COR-L47 (cell line): ENCODE data around the gene APAF1.
A peak's percentile ranks its signal among the peaks of the same experiment; 100 is the strongest.

Experiments used
- DNase-seq: peaks from one replicate; lab custom pipeline; 2025; lab: John Stamatoyannopoulos, UW

APAF1 gene

GRCh38 chr12:98671459-98671858, 26.4 kb downstream of the APAF1 start:
- DNase-seq: no peak

DNA sequence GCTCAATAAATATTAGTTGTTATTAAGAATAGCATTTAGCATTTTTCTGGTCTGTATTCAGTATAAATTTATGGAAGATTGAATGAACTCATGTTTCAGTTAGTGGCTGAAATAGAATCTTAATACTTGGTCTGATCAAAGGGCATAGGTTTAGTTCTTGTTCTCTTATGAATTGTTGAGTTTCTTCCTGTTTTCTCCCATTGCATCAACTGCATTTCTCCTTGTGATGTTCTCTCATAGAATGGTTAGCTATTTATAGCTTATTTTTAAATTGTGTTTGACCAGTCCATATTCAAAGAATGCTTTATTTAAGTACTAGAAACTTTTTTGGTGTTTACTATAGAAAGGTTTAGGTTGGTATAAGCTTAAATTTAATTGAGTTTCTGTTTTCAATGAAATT, 29.8 kb downstream of the APAF1 start:
- DNase-seq: no peak

DNA sequence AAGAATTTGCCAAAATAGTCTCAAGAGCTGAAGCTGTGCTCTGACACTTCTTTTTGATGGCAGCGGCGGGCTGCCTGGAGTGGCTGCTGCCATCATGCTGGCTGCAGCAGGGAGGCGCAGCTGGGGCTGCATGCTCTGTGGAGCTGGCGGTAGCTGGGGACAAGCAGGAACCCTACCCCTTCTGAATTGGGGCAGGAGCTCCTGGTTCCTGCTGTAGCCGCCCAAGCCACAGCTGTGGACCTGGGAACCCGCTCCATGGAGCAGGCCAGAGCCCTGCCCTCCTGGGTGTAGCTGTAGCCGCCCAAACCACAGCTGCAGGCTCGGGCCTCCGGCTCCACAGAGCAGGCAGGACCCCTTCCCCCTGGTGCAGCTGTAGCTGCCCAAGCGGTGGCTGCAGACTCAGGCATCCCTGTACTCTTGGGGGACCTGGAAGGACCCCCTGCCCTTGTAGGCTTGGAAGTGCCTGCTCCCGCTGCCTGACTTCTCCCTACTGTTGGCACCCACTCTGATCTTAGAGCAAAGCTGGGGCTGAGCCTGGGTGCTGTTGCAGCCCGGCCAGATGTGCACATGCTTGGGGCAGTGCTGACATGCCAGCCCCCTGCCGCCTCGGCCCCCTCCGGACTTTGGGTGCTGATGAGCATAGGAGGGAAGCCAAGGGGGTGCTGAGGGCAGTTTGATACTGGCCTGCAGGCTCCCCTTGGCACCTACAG, 33.3 kb downstream of the APAF1 start:
- DNase-seq: no peak

DNA sequence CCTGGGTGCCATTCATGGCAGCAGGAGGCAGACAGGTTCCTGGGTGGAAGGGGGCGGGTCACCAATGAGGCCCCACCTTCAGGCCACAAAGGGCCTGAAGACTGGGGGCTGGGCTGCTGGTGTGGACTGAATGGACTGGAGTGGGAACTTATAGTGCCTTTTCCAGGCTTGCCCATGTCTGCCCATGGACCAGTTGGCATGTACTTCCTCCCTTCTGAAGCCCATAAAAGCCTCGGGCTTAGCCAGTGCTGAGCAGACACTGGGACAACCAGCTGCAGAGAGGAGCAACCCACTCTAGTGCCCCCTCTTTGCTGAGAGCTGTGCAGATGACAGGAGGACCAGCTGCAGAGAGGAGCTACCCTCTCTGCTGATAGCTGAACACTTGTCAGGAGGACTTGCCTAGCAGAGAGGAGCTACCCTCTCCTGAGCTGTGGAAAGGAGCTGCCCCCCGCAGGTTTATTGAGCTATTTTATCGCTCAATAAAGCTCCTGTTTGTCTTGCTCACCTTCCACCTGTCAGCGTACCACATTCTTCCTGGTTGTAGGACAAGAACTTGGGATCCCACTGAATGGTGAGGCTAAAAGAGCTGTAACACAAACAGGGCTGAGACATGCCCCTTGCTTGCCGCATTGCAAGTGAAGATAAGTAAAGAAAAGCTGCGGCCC, 34.0 kb downstream of the APAF1 start:
- no peak for DNase-seq

DNA sequence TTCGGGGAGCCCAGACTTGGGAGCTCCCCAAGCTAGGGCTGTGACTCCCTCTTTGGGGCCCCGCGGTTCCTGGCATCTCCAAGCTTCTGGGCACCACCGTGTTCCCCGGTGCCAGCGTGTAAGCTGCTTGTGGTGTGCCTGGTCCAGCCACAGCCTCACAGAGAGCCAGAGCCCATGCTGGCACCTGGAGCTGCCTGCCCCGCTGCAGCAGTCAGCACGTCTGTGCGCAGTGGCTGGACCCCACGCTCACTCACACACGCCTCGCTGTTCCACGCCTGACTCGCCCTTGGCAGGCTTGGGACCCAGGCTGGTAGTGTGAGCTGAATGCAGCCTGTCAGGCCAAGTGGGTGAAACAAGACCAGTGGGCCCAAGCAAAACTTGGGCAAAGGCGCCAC, 34.5 kb downstream of the APAF1 start:
- DNase-seq: no peak

DNA sequence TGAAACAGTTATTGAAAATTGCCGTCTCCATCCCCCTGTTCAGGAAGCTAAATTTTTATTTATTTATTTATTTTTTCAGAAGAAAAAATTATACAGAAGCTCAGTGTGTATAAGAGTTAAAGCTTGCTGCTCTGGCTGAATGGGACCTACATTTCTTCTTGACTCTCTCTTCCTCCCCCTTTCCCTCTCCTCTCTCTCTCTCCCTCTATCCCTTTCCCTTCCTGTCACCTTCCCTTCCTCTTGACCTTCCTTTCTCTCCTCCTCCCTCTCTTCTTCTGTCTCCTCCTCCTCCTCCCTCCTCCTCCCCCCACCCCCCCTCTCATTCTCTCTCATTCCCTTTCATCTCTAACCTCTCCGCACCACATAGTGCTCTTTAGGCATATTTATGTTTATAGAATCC, 39.1 kb downstream of the APAF1 start:
- no peak for DNase-seq

DNA sequence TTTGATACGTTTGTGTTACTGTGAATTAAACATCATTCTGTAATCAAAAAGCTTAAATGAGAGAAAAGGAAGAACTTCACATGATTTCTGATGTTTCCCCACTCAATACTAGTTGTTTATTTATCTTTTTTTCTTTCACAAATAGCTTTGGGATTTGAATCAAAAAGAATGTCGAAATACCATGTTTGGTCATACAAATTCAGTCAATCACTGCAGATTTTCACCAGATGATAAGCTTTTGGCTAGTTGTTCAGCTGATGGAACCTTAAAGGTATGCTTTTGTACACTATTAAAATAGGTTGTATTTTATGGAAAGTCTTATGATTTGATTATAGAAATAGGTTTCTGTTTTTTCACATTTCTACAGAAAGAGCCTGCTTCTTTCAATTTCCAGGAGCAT, 41.5 kb downstream of the APAF1 start:
- no peak for DNase-seq

DNA sequence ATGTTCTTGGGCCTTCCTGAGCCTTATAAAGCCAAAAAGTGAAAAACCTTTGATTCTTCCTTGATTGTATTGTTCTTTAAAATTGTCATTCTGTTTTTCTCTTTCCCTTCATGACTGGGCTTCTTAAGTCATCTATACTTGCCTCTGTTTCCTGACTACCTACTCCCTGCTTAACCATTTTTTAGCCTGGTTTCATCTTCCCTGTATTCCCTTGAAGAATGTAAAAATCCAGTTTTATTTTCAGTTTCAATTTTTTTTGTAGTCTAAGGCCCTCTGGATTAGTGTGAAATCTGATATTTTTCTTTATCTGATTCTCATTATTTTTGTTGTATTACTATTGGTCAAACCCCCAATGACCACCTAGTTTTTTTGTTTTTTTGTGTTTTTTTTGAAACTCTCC, 46.3 kb downstream of the APAF1 start:
- DNase-seq: no peak

GRCh38 chr12:98696036-98696646, 51.1 kb downstream of the APAF1 start:
- no peak for DNase-seq

GRCh38 chr12:98697209-98697608, 52.1 kb downstream of the APAF1 start:
- DNase-seq: no peak

DNA sequence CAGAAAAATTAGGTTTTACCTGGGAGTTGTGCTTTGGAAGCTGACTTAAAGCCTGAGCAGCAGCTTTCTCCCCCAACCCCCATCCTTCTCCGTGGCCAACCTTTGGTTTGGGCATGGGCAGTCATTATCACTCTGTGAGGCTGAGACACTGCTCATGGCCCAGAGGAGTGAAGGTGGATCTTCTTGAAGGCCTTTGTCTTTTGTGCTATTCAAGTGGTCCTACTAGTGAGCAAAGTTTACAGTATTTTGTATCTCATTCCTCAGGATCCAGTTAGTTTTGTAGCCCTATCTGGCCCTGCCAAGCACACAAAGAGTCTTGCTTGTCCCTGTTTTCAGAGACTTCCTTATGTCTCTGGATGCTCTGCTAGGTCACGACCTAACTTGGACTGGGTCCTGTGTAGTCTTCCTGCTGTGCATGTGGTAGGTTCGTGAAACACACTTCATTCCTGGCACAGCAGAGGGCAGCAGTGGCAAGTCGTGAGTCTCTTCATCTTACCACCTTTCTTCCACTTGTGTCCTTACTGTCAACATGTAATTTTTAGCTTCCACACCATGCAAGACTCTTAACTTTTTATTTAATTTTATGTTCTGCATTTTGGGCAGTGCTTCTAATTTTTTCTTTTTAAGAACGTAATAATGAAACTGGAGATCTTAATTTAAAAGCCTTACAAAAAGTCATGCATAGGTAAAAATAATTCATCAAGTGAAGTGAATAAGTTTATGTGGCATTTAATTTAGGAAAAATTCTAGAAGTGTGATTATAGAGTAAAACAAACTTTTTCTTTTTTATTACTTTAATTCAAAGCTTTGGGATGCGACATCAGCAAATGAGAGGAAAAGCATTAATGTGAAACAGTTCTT, 53.7 kb downstream of the APAF1 start:
- peak; percentile 55 for DNase-seq

DNA sequence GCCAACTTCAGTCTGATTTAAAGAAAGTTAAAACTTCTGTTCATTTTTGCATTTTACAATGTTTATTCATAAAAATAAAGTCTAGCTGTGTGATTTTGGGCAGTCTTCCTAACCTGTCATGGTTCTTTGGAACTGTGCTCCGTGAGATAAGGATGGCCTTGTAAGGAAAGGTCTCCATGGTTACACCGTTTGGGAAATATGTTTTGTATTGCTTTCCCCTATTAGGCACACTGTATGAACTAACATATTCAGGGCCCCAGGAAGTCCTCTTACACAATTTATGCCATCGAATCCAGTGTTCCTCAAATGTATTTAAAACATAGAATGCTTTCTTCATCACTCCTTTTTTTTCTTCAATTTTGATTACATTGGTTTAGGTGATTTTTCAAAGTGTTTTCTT, 54.5 kb downstream of the APAF1 start:
- DNase-seq: no peak

- no peak for DNase-seq
These were observed 56.1 kb downstream of the APAF1 start for GRCh38 chr12:98701166-98701565.

DNA sequence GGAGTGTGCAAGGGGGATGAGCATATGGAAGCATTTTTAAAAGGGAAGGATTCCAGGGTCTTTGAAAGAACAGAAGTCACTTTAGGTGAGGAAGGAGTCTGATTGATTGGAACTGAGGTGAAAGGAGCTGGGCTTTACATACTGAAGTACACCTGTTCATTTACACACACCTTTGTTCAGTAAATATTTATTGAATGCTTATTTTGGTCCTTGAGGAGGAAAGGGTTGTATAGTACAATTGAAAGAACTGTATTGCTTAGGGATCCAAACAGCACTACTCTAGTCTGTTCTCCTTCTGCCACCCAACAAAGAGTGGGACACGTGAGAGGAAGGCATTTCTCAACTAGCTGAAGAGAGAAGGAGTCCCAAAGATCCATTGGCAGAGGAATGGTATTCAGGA, 63.9 kb downstream of the APAF1 start:
- no peak for DNase-seq

DNA sequence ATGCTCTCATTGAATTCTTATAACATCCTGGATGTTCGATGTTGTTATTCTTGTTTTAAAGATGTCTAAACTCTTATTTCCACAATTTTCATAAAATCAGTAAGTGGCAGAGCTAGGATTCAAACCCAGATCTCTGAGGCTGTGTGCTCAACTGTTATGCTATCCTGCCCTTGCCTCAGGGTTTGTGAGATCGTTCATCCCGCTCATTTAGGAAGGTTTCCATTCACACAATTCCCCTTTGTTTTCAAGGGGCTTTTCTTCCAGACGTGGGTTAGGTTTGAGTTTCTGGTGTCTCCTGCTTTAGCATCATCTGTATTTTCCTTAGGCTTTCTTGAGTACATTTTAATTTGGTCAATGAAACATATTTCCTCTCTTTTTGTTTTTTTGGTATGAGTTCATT, 69.3 kb downstream of the APAF1 start:
- DNase-seq: no peak

- DNase-seq: no peak
These were observed 74.7 kb downstream of the APAF1 start for GRCh38 chr12:98719515-98720504.

DNA sequence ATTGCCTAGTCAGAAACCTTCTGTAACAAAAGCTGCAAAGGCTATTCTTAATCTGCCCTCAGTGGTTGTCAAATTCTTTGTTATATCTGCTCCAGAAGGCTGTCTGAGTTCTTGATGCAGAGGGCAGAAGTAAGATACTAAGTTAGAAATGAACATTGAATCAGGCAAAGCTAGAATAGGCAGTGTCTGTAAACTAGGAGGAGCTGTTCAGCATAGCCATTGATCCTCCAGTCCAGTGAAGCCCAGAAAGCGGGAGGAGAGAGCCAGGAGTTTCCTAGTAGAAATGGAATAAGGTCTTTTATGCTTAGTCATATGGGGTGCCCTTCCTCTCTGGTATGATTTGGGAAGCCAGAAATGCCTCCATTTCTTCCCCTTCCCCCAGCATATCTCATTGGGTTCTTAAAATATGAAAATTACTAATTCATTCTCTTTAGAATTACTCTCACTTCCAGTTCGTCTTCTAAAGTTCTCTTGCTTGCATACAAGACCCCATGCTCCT, 76.2 kb downstream of the APAF1 start:
- no peak for DNase-seq

DNA sequence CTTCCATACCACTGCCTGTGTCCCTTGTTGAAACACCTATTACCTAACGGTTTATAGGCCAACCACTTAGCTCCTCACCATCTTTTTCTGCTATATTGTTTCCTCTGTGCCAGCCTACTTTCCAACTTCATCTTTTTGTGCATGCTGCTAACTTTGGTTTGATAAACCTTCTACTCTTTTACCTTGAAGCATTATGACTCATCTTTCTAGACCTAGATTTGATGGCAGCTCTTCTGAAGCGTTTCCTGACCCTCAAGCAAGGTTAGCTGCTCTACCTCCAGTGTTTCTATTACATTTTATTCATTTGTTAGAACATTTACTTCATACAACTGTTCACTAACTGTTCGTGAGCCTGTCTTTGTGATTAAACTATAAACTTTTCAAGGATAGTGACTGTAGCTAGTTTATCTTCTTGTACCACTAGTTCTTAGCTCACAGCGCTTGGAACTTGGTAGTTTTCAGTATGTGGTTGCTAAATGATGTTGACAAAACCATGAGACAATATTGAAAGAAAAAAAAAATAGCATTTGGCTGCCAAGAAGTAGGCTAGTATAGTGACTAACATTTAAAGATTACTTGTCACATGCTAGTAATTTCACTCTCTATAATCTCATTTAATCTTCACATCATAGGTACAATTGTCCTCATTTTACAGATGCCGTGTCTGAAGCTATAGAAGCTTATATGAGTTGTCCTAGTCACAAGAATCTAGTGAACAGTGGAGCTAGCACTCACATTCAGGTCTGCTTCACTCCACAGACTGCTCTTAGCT, 79.5 kb downstream of the APAF1 start:
- DNase-seq: no peak

DNA sequence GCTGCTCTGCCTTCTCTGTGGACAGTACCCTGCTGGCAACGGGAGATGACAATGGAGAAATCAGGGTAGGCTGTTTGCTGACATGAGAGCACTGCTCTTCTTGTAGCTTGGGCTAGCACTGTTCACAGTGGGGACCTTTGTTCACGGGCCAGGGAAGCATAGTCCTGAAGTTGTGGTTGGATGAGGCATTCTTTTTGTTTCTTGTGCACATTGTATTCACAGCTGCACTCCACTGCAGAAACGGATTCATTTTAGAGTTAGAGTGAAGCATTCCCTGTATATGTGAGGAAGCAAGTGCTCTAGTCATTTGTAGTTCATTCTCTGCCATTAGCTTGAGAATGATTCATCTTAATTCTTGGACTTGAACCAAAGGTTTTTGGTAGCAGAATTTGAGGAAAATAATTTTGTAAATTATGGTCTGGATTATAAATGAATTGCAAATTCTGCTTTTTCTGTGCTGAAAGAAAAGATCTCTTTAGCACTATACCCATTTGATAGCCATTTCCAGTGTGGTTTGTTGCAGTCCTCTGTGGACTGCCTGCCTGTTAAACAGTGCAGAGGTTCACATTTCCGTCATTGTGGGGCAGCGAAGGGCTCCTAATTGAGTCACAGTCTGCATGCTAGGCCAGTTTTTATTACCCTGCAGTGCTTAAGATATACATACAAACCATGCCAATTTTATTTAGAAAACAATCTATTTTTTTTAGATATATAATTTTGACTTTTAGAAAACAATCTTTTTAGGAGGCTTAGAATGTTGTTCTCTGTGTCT, 80.6 kb downstream of the APAF1 start:
- DNase-seq: peak; percentile 54

GRCh38 chr12:98727196-98727595, 82.1 kb downstream of the APAF1 start:
- DNase-seq: no peak
